GM23338 (cell line): ENCODE measurements around the gene PTS.

Source experiments
- CREB1 ChIP-seq: fragments of 250-450 bp; sonication (Bioruptor Pico); IDR thresholded peaks from 2 replicates; pipeline ENCODE4 v1.5.0; 2020; ENCODE audit warnings: low read depth, mild to moderate bottlenecking, moderate library complexity
- EZH2 ChIP-seq: fragments of 200-600 bp; sonication (generic); IDR thresholded peaks from one replicate; pipeline ENCODE4 v1.8.0; 2017; ENCODE audit warnings: antibody characterized with exemption, mild to moderate bottlenecking, low read depth; ENCODE audit not compliant: unreplicated experiment
- EZH2phosphoT487 ChIP-seq: fragments of 200-600 bp; sonication (generic); IDR thresholded peaks from one replicate; pipeline ENCODE4 v1.8.1; 2018; ENCODE audit warnings: antibody characterized with exemption; ENCODE audit not compliant: unreplicated experiment
- JUNB ChIP-seq: IDR thresholded peaks from one replicate; pipeline ENCODE4 v1.6.1; 2016; ENCODE audit warnings: antibody characterized with exemption; ENCODE audit not compliant: unreplicated experiment
- NANOG ChIP-seq: IDR thresholded peaks from 2 replicates; pipeline ENCODE4 v1.6.1; 2016; ENCODE audit warnings: antibody characterized with exemption, borderline replicate concordance
- POLR2AphosphoS5 ChIP-seq: IDR thresholded peaks from 2 replicates; pipeline ENCODE4 v1.6.1; 2016; ENCODE audit warnings: antibody characterized with exemption, low read depth
- STAT1 ChIP-seq: IDR thresholded peaks from one replicate; pipeline ENCODE4 v1.6.1; 2016; ENCODE audit warnings: antibody characterized with exemption; ENCODE audit not compliant: unreplicated experiment
- ZNF114 ChIP-seq: fragments of 250-450 bp; sonication (Bioruptor Pico); IDR thresholded peaks from 2 replicates; pipeline ENCODE4 v1.5.0; 2020; ENCODE audit warnings: mild to moderate bottlenecking, moderate library complexity
- ZNF331 ChIP-seq: fragments of 250-450 bp; sonication (Bioruptor Pico); IDR thresholded peaks from 2 replicates; pipeline ENCODE4 v1.5.0; 2020; ENCODE audit warnings: low read depth, mild to moderate bottlenecking, moderate library complexity
- TF ChIP-seq, protein P1 (sequence below), 2 experiments: fragments of 200-600 bp in 1 of 2; sonication (generic) in 1 of 2; conservative IDR thresholded peaks; 2 replicates each; pipeline versions ENCODE4 v1.5.1 to v1.6.1; 2016 to 2017; ENCODE audit warnings: antibody characterized with exemption in 2 of 2, low read depth in 2 of 2, mild to moderate bottlenecking in 2 of 2, moderate library complexity in 1 of 2
- TF ChIP-seq, protein P2 (sequence below): IDR thresholded peaks from one replicate; pipeline ENCODE4 v1.6.1; 2018; ENCODE audit warnings: antibody characterized with exemption; ENCODE audit not compliant: unreplicated experiment
- TF ChIP-seq, protein P3 (sequence below): IDR thresholded peaks from 2 replicates; pipeline ENCODE4 v1.6.1; 2016; ENCODE audit warnings: antibody characterized with exemption
- TF ChIP-seq, protein P4 (sequence below): fragments of 250-450 bp; sonication (Bioruptor Pico); IDR thresholded peaks from 2 replicates; pipeline ENCODE4 v1.5.0; 2020; ENCODE audit warnings: mild to moderate bottlenecking, moderate library complexity

DNA sequence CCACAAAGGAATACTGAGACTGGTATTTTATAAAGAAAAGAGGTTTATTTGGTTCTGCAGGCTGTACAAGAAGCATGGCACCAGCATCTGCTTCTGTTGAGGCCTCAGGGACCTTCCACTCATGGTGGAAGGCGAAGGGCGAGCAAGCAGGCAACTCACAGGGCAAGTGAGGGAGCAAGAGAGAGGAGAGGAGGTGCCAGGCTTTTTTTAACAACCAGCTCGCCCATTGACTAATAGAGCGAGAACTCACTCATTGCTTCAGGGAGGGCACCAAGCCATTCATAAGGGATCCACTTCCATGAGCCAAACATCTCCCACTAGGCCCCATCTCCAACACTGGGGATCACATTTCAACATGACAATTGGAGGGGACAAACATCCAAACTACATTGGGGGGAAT lies 1.2 kb downstream of the PTS start:
- no peak for TF ChIP-seq CREB1 (CRISPR knock-in tag)
- TF ChIP-seq, protein P1, sequence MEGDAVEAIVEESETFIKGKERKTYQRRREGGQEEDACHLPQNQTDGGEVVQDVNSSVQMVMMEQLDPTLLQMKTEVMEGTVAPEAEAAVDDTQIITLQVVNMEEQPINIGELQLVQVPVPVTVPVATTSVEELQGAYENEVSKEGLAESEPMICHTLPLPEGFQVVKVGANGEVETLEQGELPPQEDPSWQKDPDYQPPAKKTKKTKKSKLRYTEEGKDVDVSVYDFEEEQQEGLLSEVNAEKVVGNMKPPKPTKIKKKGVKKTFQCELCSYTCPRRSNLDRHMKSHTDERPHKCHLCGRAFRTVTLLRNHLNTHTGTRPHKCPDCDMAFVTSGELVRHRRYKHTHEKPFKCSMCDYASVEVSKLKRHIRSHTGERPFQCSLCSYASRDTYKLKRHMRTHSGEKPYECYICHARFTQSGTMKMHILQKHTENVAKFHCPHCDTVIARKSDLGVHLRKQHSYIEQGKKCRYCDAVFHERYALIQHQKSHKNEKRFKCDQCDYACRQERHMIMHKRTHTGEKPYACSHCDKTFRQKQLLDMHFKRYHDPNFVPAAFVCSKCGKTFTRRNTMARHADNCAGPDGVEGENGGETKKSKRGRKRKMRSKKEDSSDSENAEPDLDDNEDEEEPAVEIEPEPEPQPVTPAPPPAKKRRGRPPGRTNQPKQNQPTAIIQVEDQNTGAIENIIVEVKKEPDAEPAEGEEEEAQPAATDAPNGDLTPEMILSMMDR (conservative IDR thresholded peaks at IDR 0.05; ENCODE audit: low read depth in 2 of 2), result no peak
- no peak for TF ChIP-seq POLR2AphosphoS5
- TF ChIP-seq EZH2, result no peak
- TF ChIP-seq EZH2phosphoT487, result no peak
- TF ChIP-seq, protein P2, sequence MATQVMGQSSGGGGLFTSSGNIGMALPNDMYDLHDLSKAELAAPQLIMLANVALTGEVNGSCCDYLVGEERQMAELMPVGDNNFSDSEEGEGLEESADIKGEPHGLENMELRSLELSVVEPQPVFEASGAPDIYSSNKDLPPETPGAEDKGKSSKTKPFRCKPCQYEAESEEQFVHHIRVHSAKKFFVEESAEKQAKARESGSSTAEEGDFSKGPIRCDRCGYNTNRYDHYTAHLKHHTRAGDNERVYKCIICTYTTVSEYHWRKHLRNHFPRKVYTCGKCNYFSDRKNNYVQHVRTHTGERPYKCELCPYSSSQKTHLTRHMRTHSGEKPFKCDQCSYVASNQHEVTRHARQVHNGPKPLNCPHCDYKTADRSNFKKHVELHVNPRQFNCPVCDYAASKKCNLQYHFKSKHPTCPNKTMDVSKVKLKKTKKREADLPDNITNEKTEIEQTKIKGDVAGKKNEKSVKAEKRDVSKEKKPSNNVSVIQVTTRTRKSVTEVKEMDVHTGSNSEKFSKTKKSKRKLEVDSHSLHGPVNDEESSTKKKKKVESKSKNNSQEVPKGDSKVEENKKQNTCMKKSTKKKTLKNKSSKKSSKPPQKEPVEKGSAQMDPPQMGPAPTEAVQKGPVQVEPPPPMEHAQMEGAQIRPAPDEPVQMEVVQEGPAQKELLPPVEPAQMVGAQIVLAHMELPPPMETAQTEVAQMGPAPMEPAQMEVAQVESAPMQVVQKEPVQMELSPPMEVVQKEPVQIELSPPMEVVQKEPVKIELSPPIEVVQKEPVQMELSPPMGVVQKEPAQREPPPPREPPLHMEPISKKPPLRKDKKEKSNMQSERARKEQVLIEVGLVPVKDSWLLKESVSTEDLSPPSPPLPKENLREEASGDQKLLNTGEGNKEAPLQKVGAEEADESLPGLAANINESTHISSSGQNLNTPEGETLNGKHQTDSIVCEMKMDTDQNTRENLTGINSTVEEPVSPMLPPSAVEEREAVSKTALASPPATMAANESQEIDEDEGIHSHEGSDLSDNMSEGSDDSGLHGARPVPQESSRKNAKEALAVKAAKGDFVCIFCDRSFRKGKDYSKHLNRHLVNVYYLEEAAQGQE, result no peak
- no peak for TF ChIP-seq JUNB
- TF ChIP-seq, protein P3, sequence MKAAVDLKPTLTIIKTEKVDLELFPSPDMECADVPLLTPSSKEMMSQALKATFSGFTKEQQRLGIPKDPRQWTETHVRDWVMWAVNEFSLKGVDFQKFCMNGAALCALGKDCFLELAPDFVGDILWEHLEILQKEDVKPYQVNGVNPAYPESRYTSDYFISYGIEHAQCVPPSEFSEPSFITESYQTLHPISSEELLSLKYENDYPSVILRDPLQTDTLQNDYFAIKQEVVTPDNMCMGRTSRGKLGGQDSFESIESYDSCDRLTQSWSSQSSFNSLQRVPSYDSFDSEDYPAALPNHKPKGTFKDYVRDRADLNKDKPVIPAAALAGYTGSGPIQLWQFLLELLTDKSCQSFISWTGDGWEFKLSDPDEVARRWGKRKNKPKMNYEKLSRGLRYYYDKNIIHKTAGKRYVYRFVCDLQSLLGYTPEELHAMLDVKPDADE, result no peak
- TF ChIP-seq, protein P4, sequence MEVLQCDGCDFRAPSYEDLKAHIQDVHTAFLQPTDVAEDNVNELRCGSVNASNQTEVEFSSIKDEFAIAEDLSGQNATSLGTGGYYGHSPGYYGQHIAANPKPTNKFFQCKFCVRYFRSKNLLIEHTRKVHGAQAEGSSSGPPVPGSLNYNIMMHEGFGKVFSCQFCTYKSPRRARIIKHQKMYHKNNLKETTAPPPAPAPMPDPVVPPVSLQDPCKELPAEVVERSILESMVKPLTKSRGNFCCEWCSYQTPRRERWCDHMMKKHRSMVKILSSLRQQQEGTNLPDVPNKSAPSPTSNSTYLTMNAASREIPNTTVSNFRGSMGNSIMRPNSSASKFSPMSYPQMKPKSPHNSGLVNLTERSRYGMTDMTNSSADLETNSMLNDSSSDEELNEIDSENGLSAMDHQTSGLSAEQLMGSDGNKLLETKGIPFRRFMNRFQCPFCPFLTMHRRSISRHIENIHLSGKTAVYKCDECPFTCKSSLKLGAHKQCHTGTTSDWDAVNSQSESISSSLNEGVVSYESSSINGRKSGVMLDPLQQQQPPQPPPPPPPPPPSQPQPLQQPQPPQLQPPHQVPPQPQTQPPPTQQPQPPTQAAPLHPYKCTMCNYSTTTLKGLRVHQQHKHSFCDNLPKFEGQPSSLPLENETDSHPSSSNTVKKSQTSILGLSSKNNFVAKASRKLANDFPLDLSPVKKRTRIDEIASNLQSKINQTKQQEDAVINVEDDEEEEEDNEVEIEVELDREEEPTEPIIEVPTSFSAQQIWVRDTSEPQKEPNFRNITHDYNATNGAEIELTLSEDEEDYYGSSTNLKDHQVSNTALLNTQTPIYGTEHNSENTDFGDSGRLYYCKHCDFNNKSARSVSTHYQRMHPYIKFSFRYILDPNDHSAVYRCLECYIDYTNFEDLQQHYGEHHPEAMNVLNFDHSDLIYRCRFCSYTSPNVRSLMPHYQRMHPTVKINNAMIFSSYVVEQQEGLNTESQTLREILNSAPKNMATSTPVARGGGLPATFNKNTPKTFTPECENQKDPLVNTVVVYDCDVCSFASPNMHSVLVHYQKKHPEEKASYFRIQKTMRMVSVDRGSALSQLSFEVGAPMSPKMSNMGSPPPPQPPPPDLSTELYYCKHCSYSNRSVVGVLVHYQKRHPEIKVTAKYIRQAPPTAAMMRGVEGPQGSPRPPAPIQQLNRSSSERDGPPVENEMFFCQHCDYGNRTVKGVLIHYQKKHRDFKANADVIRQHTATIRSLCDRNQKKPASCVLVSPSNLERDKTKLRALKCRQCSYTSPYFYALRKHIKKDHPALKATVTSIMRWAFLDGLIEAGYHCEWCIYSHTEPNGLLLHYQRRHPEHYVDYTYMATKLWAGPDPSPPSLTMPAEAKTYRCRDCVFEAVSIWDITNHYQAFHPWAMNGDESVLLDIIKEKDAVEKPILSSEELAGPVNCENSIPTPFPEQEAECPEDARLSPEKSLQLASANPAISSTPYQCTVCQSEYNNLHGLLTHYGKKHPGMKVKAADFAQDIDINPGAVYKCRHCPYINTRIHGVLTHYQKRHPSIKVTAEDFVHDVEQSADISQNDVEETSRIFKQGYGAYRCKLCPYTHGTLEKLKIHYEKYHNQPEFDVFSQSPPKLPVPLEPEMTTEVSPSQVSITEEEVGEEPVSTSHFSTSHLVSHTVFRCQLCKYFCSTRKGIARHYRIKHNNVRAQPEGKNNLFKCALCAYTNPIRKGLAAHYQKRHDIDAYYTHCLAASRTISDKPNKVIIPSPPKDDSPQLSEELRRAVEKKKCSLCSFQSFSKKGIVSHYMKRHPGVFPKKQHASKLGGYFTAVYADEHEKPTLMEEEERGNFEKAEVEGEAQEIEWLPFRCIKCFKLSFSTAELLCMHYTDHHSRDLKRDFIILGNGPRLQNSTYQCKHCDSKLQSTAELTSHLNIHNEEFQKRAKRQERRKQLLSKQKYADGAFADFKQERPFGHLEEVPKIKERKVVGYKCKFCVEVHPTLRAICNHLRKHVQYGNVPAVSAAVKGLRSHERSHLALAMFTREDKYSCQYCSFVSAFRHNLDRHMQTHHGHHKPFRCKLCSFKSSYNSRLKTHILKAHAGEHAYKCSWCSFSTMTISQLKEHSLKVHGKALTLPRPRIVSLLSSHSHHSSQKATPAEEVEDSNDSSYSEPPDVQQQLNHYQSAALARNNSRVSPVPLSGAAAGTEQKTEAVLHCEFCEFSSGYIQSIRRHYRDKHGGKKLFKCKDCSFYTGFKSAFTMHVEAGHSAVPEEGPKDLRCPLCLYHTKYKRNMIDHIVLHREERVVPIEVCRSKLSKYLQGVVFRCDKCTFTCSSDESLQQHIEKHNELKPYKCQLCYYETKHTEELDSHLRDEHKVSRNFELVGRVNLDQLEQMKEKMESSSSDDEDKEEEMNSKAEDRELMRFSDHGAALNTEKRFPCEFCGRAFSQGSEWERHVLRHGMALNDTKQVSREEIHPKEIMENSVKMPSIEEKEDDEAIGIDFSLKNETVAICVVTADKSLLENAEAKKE, result no peak
- no peak for TF ChIP-seq STAT1
- TF ChIP-seq ZNF114 (CRISPR knock-in tag), result no peak
- TF ChIP-seq NANOG, result no peak
- no peak for TF ChIP-seq ZNF331
